GM18861 (cell line): ENCODE results near the gene MYL6.
A peak's percentile ranks its signal among the peaks of the same experiment; 100 is the strongest.
"Not testable (repeated sequence)": the region's sequence is repeated elsewhere in the genome, so short reads cannot be mapped to it uniquely, and the experiment has no call there.

Experiments
- ATAC-seq: cut with Tn5 transposase; IDR thresholded peaks from one replicate; pipeline ENCODE4 v1.9.1; 2021; ENCODE audit not compliant: unreplicated experiment

MYL6 gene

GRCh38 chr12:56189099-56189917, 31.1 kb downstream of the MYL6 start, which contains the start of gene SMARCC2:
Gene SMARCC2 (minus strand): TSS chr12:56189483. CDS start chr12:56189461, 22 bp downstream.
- ATAC-seq: peak; percentile 62

- ATAC-seq: no peak
These were observed 31.9 kb downstream of the MYL6 start for GRCh38 chr12:56189918-56190694.

GRCh38 chr12:56190695-56191155, 32.6 kb downstream of the MYL6 start:
- ATAC-seq: no peak

GRCh38 chr12:56192582-56192981, 34.4 kb downstream of the MYL6 start:
- no peak for ATAC-seq

GRCh38 chr12:56193025-56193578, 34.9 kb downstream of the MYL6 start:
- peak; percentile 33 for ATAC-seq

GRCh38 chr12:56196818-56197550, 38.8 kb downstream of the MYL6 start:
- not testable (repeated sequence) for ATAC-seq

- no peak for ATAC-seq
These were observed 39.9 kb downstream of the MYL6 start for GRCh38 chr12:56197921-56198635.

- no peak for ATAC-seq
These were observed 40.7 kb downstream of the MYL6 start for GRCh38 chr12:56198836-56199235.

- ATAC-seq: no peak
These were observed 44.2 kb downstream of the MYL6 start for GRCh38 chr12:56202366-56202765.

- no peak for ATAC-seq
These were observed 44.7 kb downstream of the MYL6 start for GRCh38 chr12:56202838-56203237.

- no peak for ATAC-seq
These were observed 46.1 kb downstream of the MYL6 start for GRCh38 chr12:56204275-56204674.

- no peak for ATAC-seq
These were observed 47.3 kb downstream of the MYL6 start for GRCh38 chr12:56205445-56205844.

GRCh38 chr12:56206452-56207166, 48.5 kb downstream of the MYL6 start:
- no peak for ATAC-seq

GRCh38 chr12:56208006-56208405, 49.8 kb downstream of the MYL6 start:
- ATAC-seq: no peak
